HepG2 (cell line): ENCODE results near the gene ENDOD1. TPM values are rescaled to one million over a fixed set of nuclear protein-coding genes. Genes with fewer than 3 reads are reported as not detected.

Source experiments
- ATF1 ChIP-seq: IDR thresholded peaks from 2 replicates; pipeline ENCODE4 v1.6.1; 2016; ENCODE audit warnings: mild to moderate bottlenecking, control low read depth
- ATRX ChIP-seq: sonication (generic); formaldehyde crosslinking; IDR thresholded peaks from 2 replicates; pipeline ENCODE4 v1.4.0; 2020; ENCODE audit warnings: missing genetic modification reagents, borderline replicate concordance
- BCL6 ChIP-seq: IDR thresholded peaks from 2 replicates; pipeline ENCODE4 v1.6.1; 2016; ENCODE audit warnings: missing genetic modification reagents, missing compliant biosample characterization
- DMTF1 ChIP-seq: sonication (generic); formaldehyde crosslinking; IDR thresholded peaks from 2 replicates; pipeline ENCODE4 v1.4.0; 2020; ENCODE audit warnings: mild to moderate bottlenecking, missing genetic modification reagents
- DRAP1 ChIP-seq: IDR thresholded peaks from 2 replicates; pipeline ENCODE4 v1.6.1; 2016; ENCODE audit warnings: missing genetic modification reagents, missing compliant biosample characterization
- EED ChIP-seq: sonication (generic); formaldehyde crosslinking; IDR thresholded peaks from 2 replicates; pipeline ENCODE4 v1.5.0; 2020; ENCODE audit warnings: mild to moderate bottlenecking, missing genetic modification reagents
- EHMT2 ChIP-seq: fragments of 200-600 bp; sonication (generic); IDR thresholded peaks from 2 replicates; pipeline ENCODE4 v1.7.0; 2017; ENCODE audit warnings: antibody characterized with exemption, low read depth, low read length, borderline replicate concordance
- FOXA1 ChIP-seq, 2 experiments: fragments of 450-650 bp in 1 of 2; sonication (generic) in 1 of 2; formaldehyde crosslinking in 1 of 2; IDR thresholded peaks; 2 replicates each; pipeline versions ENCODE4 v1.4.0 to v1.6.1; 2016 to 2020; ENCODE audit warnings: missing genetic modification reagents in 1 of 2
- GABPB1 ChIP-seq: IDR thresholded peaks from 2 replicates; pipeline ENCODE4 v1.6.1; 2016; ENCODE audit warnings: mild to moderate bottlenecking, missing genetic modification reagents, moderate library complexity, missing compliant biosample characterization
- HHEX ChIP-seq: IDR thresholded peaks from 2 replicates; pipeline ENCODE4 v1.6.1; 2016; ENCODE audit warnings: control low read depth
- NBN ChIP-seq: fragments of 450-650 bp; conservative IDR thresholded peaks from 2 replicates; pipeline ENCODE4 v1.6.1; 2017
- NR2C2 ChIP-seq: sonication (generic); formaldehyde crosslinking; IDR thresholded peaks from 2 replicates; pipeline ENCODE4 v1.4.0; 2020; ENCODE audit warnings: missing genetic modification reagents, mild to moderate bottlenecking, moderate library complexity, borderline replicate concordance
- SIN3B ChIP-seq: fragments of 150-350 bp; IDR thresholded peaks from 2 replicates; pipeline ENCODE4 v1.6.1; 2014; ENCODE audit warnings: low read length
- ZBTB1 ChIP-seq: sonication (generic); formaldehyde crosslinking; IDR thresholded peaks from 2 replicates; pipeline ENCODE4 v1.4.0; 2020; ENCODE audit warnings: missing genetic modification reagents, borderline replicate concordance
- ZBTB38 ChIP-seq: sonication (generic); formaldehyde crosslinking; IDR thresholded peaks from 2 replicates; pipeline ENCODE4 v1.5.1; 2020; ENCODE audit warnings: mild to moderate bottlenecking, missing genetic modification reagents
- ZNF430 ChIP-seq: sonication (generic); formaldehyde crosslinking; IDR thresholded peaks from 2 replicates; pipeline ENCODE4 v1.9.0; 2021; ENCODE audit warnings: mild to moderate bottlenecking, missing genetic modification reagents
- ZNF562 ChIP-seq: sonication (generic); formaldehyde crosslinking; IDR thresholded peaks from 2 replicates; pipeline ENCODE4 v1.8.0; 2022; ENCODE audit warnings: missing genetic modification reagents, borderline replicate concordance
- ZNF614 ChIP-seq: IDR thresholded peaks from 2 replicates; pipeline ENCODE4 v1.6.1; 2018; ENCODE audit warnings: missing biosample characterization, missing genetic modification reagents, inconsistent platforms, borderline replicate concordance
- ZNF639 ChIP-seq: conservative IDR thresholded peaks from 2 replicates; pipeline ENCODE4 v1.6.1; 2018; ENCODE audit warnings: missing genetic modification reagents
- ZNF782 ChIP-seq: sonication (generic); formaldehyde crosslinking; IDR thresholded peaks from 2 replicates; pipeline ENCODE4 v1.4.0; 2020; ENCODE audit warnings: missing genetic modification reagents, mild to moderate bottlenecking, borderline replicate concordance
- ZSCAN20 ChIP-seq: sonication (generic); formaldehyde crosslinking; IDR thresholded peaks from 2 replicates; pipeline ENCODE4 v1.4.0; 2020; ENCODE audit warnings: missing genetic modification reagents, mild to moderate bottlenecking, borderline replicate concordance
- polyA plus RNA-seq, 8 experiments: library from polyadenylated mRNA; depleted of rRNA in 3 of 8; stranded (reverse) in 7 of 8; unstranded in 1 of 8; fragments of >200 nt; fragmentation: Illumina TruSeq in 4 of 8; extraction: Trizol in 4 of 8; gene quantifications; 2 replicates each; pipeline versions ENCODE4 v1.2.1 to v1.2.3, GENCODE V29; 2011 to 2016; ENCODE audit warnings: low read depth in 4 of 8, missing spikeins in 1 of 8, mixed read lengths in 1 of 8; ENCODE audit not compliant: insufficient read depth in 1 of 8
- total RNA-seq, 5 experiments: library from RNA; depleted of rRNA; stranded (reverse); fragments of >200 nt; fragmentation: Illumina TruSeq; extraction: Trizol; gene quantifications; 2 replicates each; pipeline ENCODE4 v1.2.3, GENCODE V29; 2016; ENCODE audit warnings: low read depth in 1 of 5
- TF ChIP-seq, protein P1 (sequence below): sonication (generic); formaldehyde crosslinking; IDR thresholded peaks from 2 replicates; pipeline ENCODE4 v1.5.0; 2020; ENCODE audit warnings: mild to moderate bottlenecking, missing genetic modification reagents, moderate library complexity
- TF ChIP-seq, protein P2 (sequence below): IDR thresholded peaks from 2 replicates; pipeline ENCODE4 v1.6.1; 2016; ENCODE audit warnings: missing compliant biosample characterization, missing genetic modification reagents, borderline replicate concordance

Gene ENDOD1
- total and polyA plus RNA-seq, 2 of the 13 experiments (the other 11 are each of a cell fraction or from before 2014, with no cell fraction given), result 2.0 to 6.8 TPM

DNA sequence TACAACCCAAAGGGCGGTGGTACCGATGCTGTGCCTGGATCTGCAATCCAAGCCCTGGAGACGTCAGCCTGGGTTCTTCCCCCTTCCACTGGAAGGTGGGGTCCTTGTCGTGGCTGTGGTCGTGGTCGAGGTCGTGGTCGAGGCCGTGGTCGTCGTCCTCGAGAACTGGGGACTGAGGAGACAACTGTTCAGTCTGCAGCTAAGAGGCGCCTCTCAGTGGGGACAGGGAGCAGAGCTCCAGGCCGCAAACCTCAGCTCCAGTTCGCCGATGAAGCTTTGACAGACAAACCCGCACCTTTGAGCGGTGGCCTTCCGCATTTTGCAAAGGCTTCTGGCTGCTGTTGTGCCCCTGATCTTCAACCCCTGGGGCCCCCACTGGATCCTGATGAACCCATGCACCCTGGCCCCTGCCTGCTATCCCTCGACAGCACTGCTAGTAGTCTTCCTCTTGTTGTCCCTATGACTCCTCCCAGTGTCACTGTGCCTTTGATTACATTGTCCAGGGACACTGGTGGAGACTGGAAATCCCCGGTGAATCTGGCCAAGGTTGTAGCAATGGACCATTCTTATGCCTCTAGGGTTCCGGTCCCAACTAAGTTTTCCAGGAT, 38.9 kb upstream of the ENDOD1 start (continued):
- TF ChIP-seq ATRX (CRISPR knock-in tag) (no peak), NR2C2 (CRISPR knock-in tag) (no peak), SIN3B (no peak), GABPB1 (CRISPR knock-in tag) (no peak), HHEX (CRISPR knock-in tag) (no peak), EHMT2 (no peak), NBN (no peak), ZNF562 (CRISPR knock-in tag) (no peak), ZNF639 (CRISPR knock-in tag) (no peak), ZNF430 (CRISPR knock-in tag) (no peak), ATF1 (no peak), ZNF782 (CRISPR knock-in tag) (no peak), ZBTB38 (CRISPR knock-in tag) (peak; percentile 93), ZBTB1 (CRISPR knock-in tag) (no peak), DMTF1 (CRISPR knock-in tag) (no peak), DRAP1 (CRISPR knock-in tag) (no peak), EED (CRISPR knock-in tag) (no peak), ZSCAN20 (no peak), ZNF614 (no peak), FOXA1 (IDR thresholded peaks at IDR 0.05) (no peak), FOXA1 (CRISPR knock-in tag; IDR thresholded peaks at IDR 0.05) (no peak), BCL6 (peak; percentile 80)
- TF ChIP-seq, protein P1, sequence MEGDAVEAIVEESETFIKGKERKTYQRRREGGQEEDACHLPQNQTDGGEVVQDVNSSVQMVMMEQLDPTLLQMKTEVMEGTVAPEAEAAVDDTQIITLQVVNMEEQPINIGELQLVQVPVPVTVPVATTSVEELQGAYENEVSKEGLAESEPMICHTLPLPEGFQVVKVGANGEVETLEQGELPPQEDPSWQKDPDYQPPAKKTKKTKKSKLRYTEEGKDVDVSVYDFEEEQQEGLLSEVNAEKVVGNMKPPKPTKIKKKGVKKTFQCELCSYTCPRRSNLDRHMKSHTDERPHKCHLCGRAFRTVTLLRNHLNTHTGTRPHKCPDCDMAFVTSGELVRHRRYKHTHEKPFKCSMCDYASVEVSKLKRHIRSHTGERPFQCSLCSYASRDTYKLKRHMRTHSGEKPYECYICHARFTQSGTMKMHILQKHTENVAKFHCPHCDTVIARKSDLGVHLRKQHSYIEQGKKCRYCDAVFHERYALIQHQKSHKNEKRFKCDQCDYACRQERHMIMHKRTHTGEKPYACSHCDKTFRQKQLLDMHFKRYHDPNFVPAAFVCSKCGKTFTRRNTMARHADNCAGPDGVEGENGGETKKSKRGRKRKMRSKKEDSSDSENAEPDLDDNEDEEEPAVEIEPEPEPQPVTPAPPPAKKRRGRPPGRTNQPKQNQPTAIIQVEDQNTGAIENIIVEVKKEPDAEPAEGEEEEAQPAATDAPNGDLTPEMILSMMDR (CRISPR knock-in tag), result peak; percentile 21; the same call in 1 of the 2 replicates
- TF ChIP-seq, protein P2, sequence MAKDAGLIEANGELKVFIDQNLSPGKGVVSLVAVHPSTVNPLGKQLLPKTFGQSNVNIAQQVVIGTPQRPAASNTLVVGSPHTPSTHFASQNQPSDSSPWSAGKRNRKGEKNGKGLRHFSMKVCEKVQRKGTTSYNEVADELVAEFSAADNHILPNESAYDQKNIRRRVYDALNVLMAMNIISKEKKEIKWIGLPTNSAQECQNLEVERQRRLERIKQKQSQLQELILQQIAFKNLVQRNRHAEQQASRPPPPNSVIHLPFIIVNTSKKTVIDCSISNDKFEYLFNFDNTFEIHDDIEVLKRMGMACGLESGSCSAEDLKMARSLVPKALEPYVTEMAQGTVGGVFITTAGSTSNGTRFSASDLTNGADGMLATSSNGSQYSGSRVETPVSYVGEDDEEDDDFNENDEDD (CRISPR knock-in tag), result no peak
